ENCODE results near the gene PTPRM. TPM values are rescaled to one million over a fixed set of nuclear protein-coding genes. Genes with fewer than 3 reads are reported as not detected.

Gene PTPRM
- total RNA-seq, 1 donor from 2014 or later = 65.5 TPM

GRCh38 chr18:8231316-8231715, 664.2 kb downstream of the PTPRM start:
- no peak for DNase-seq (ENCODE audit: low read depth)
- no peak for TF ChIP-seq CTCF (IDR thresholded peaks at IDR 0.05; ENCODE audit: insufficient read depth, low read length, poor library complexity, severe bottlenecking)
- Histone ChIP-seq H3K36me3 (ENCODE audit: control insufficient read depth, insufficient read depth, low read length) (no peaks in the 10 kb centered on the region), H3K4me3 (ENCODE audit: low read depth, low read length) (no peak overlapping the region), H3K27me3 (ENCODE audit: control insufficient read depth, insufficient read depth, low read length) (no peaks in the 10 kb centered on the region)

GRCh38 chr18:8232791-8233190, 665.7 kb downstream of the PTPRM start:
- Histone ChIP-seq H3K27me3 (ENCODE audit: control insufficient read depth, insufficient read depth, low read length) (no peaks in the 10 kb centered on the region), H3K36me3 (ENCODE audit: control insufficient read depth, insufficient read depth, low read length) (no peaks in the 10 kb centered on the region), H3K4me3 (ENCODE audit: low read depth, low read length) (no peak overlapping the region)
- no peak for DNase-seq (ENCODE audit: low read depth)
- no peak for TF ChIP-seq CTCF (IDR thresholded peaks at IDR 0.05; ENCODE audit: insufficient read depth, low read length, poor library complexity, severe bottlenecking)

- TF ChIP-seq CTCF (IDR thresholded peaks at IDR 0.05; ENCODE audit: insufficient read depth, low read length, poor library complexity, severe bottlenecking) = no peak
- Histone ChIP-seq H3K4me3 (ENCODE audit: low read depth, low read length) (no peak overlapping the region), H3K27me3 (ENCODE audit: control insufficient read depth, insufficient read depth, low read length) (no peaks in the 10 kb centered on the region), H3K36me3 (ENCODE audit: control insufficient read depth, insufficient read depth, low read length) (no peaks in the 10 kb centered on the region)
- DNase-seq (ENCODE audit: low read depth) = no peak
Measured at GRCh38 chr18:8235894-8236293, 668.8 kb downstream of the PTPRM start.

- TF ChIP-seq CTCF (IDR thresholded peaks at IDR 0.05; ENCODE audit: insufficient read depth, low read length, poor library complexity, severe bottlenecking) = no peak
- Histone ChIP-seq H3K4me3 (ENCODE audit: low read depth, low read length) (no peak overlapping the region), H3K27me3 (ENCODE audit: control insufficient read depth, insufficient read depth, low read length) (no peaks in the 10 kb centered on the region), H3K36me3 (ENCODE audit: control insufficient read depth, insufficient read depth, low read length) (no peaks in the 10 kb centered on the region)
- DNase-seq (ENCODE audit: low read depth) = no peak
Measured at GRCh38 chr18:8238507-8238906, 671.4 kb downstream of the PTPRM start.

GRCh38 chr18:8241731-8242130, 674.6 kb downstream of the PTPRM start:
- no peak for TF ChIP-seq CTCF (IDR thresholded peaks at IDR 0.05; ENCODE audit: insufficient read depth, low read length, poor library complexity, severe bottlenecking)
- no peaks in the 10 kb centered on the region for H3K36me3 ChIP-seq (ENCODE audit: control insufficient read depth, insufficient read depth, low read length)
- DNase-seq (ENCODE audit: low read depth) = no peak
- no peaks in the 10 kb centered on the region for H3K27me3 ChIP-seq (ENCODE audit: control insufficient read depth, insufficient read depth, low read length)
- H3K4me3 ChIP-seq (ENCODE audit: low read depth, low read length) = no peak overlapping the region

GRCh38 chr18:8242151-8242696, 675.1 kb downstream of the PTPRM start:
- no peak for TF ChIP-seq CTCF (IDR thresholded peaks at IDR 0.05; ENCODE audit: insufficient read depth, low read length, poor library complexity, severe bottlenecking)
- H3K27me3 ChIP-seq (ENCODE audit: control insufficient read depth, insufficient read depth, low read length) = no peaks in the 10 kb centered on the region
- no peaks in the 10 kb centered on the region for H3K36me3 ChIP-seq (ENCODE audit: control insufficient read depth, insufficient read depth, low read length)
- no peak overlapping the region for H3K4me3 ChIP-seq (ENCODE audit: low read depth, low read length)
- DNase-seq (ENCODE audit: low read depth) = no peak
